Endothelial cell of umbilical vein (primary cell): ENCODE data around the gene TOMM34. TPM values are rescaled to one million over a fixed set of nuclear protein-coding genes. Genes with fewer than 3 reads are reported as not detected.

Experiments
- BruUV-seq: library from RNA; stranded (reverse); fragments of 400-500 nt; replicated peaks from 2 replicates; lab custom pipeline; 2021; lab: Mats Ljungman, UMichigan
- CTCF ChIA-PET: fragments of 300-600, 350-600 bp; sonication (Branson Sonifier 250); formaldehyde crosslinking; loops from one replicate; lab custom pipeline; 2021; ENCODE audit warnings: antibody characterized with exemption, inconsistent platforms; lab: Charles Lee
- POLR2A ChIA-PET: fragments of 300-600, 350-600 bp; sonication (Branson Sonifier 250); formaldehyde crosslinking; loops from one replicate; lab custom pipeline; 2021; ENCODE audit warnings: antibody characterized with exemption, inconsistent platforms; lab: Charles Lee
- DNase-seq: peaks from one replicate; pipeline ENCODE4 v3.0.0-alpha.2; 2011; ENCODE audit warnings: low read depth, low spot score
- FAIRE-seq: peaks from 2 replicates; lab custom pipeline; 2011; peaks lifted over from hg19 to GRCh38; lab: Jason Lieb, UNC
- H2AFZ ChIP-seq: 2 replicates; pipeline ENCODE4 v1.6.0; 2012; ENCODE audit warnings: low read depth, low read length, control low read depth, inconsistent platforms
- H3K27ac ChIP-seq: 2 replicates; pipeline ENCODE4 v1.5.1; 2011; ENCODE audit warnings: low read depth, mild to moderate bottlenecking, control low read depth, low read length, moderate library complexity; ENCODE audit not compliant: insufficient read depth
- H3K27me3 ChIP-seq, 2 experiments: 2 replicates each; pipeline versions ENCODE4 v1.6.0 to v1.6.1; 2011; ENCODE audit warnings: low read length in 2 of 2, mixed read lengths in 1 of 2; ENCODE audit not compliant: control insufficient read depth in 2 of 2, insufficient read depth in 2 of 2
- H3K36me3 ChIP-seq, 2 experiments: 2 replicates in 1 of 2; 3 replicates in 1 of 2; pipeline ENCODE4 v1.5.1; 2011; ENCODE audit warnings: low read length in 2 of 2, mild to moderate bottlenecking in 1 of 2, moderate library complexity in 1 of 2; ENCODE audit not compliant: control insufficient read depth in 2 of 2, insufficient read depth in 2 of 2; ENCODE audit errors: extremely low read depth in 1 of 2
- H3K4me1 ChIP-seq: 3 replicates; pipeline ENCODE4 v1.5.1; 2011; ENCODE audit warnings: mild to moderate bottlenecking, low read length; ENCODE audit not compliant: control insufficient read depth, insufficient read depth; ENCODE audit errors: extremely low read depth
- H3K4me2 ChIP-seq: 2 replicates; pipeline ENCODE4 v1.6.1; 2011; ENCODE audit warnings: low read length, control low read depth, mixed read lengths; ENCODE audit not compliant: insufficient read depth
- H3K4me3 ChIP-seq, 3 experiments: fragments of 200-600 bp in 1 of 3; sonication (generic), shearing (Covaris generic) in 1 of 3; replicated peaks in 1 of 3; 2 replicates each; pipeline ENCODE4 v1.5.1; 2011 to 2016; ENCODE audit warnings: control low read depth in 3 of 3, low read length in 3 of 3, mild to moderate bottlenecking in 2 of 3, inconsistent platforms in 1 of 3, low read depth in 1 of 3, moderate library complexity in 1 of 3; ENCODE audit not compliant: insufficient read depth in 1 of 3
- H3K79me2 ChIP-seq: 2 replicates; pipeline ENCODE4 v1.6.0; 2012; ENCODE audit warnings: low read length, inconsistent platforms; ENCODE audit not compliant: control insufficient read depth, insufficient read depth
- H3K9ac ChIP-seq: replicated peaks from 2 replicates; pipeline ENCODE3; 2011; ENCODE audit warnings: low read length, control low read depth; ENCODE audit not compliant: insufficient read depth; ENCODE audit errors: extremely low read depth
- H3K9me1 ChIP-seq: replicated peaks from 3 replicates; pipeline ENCODE4 v1.6.0; 2011; ENCODE audit warnings: mild to moderate bottlenecking, low read length; ENCODE audit not compliant: control insufficient read depth, insufficient read depth; ENCODE audit errors: extremely low read depth
- H3K9me3 ChIP-seq: replicated peaks from 2 replicates; pipeline ENCODE4 v1.5.1; 2012; ENCODE audit warnings: low read length, inconsistent platforms; ENCODE audit not compliant: control insufficient read depth, insufficient read depth
- H4K20me1 ChIP-seq: replicated peaks from 2 replicates; pipeline ENCODE3; 2011; ENCODE audit warnings: mild to moderate bottlenecking, low read length; ENCODE audit not compliant: control insufficient read depth, insufficient read depth; ENCODE audit errors: extremely low read depth
- CTCF ChIP-seq, 2 donors: IDR thresholded peaks; 1 replicate in 1 of 2; 2 replicates in 1 of 2; pipeline ENCODE4 v1.5.1; 2011; ENCODE audit warnings: low read length in 2 of 2, mild to moderate bottlenecking in 2 of 2, moderate library complexity in 2 of 2, control low read depth in 1 of 2, inconsistent platforms in 1 of 2, low read depth in 1 of 2; ENCODE audit not compliant: insufficient read depth in 1 of 2; ENCODE audit errors: extremely low read depth in 1 of 2
- FOS ChIP-seq: IDR thresholded peaks from 2 replicates; pipeline ENCODE4 v1.6.1; 2011; ENCODE audit warnings: mild to moderate bottlenecking, low read length, moderate library complexity, borderline replicate concordance; ENCODE audit not compliant: insufficient read depth
- GATA2 ChIP-seq: IDR thresholded peaks from 2 replicates; pipeline ENCODE4 v1.7.0; 2011; ENCODE audit warnings: low read depth, mild to moderate bottlenecking, moderate library complexity, mixed read lengths, low read length; ENCODE audit not compliant: insufficient read length, insufficient read depth
- MAX ChIP-seq: IDR thresholded peaks from 2 replicates; pipeline ENCODE4 v1.6.1; 2011; ENCODE audit not compliant: insufficient read depth, insufficient read length
- MYC ChIP-seq: IDR thresholded peaks from one replicate; pipeline ENCODE4 v1.6.1; 2011; ENCODE audit warnings: mild to moderate bottlenecking, low read depth, low read length
- POLR2AphosphoS5 ChIP-seq: IDR thresholded peaks from 2 replicates; pipeline ENCODE4 v1.6.1; 2012; ENCODE audit warnings: low read depth, mild to moderate bottlenecking, control low read depth, low read length, moderate library complexity; ENCODE audit not compliant: insufficient read depth
- dilution Hi-C: fragments of 300-500 bp; cut with MboI; formaldehyde crosslinking; loops from one replicate; pipeline ENCODE4 v1.15.0; 2019; ENCODE audit warnings: low sequenced_read_pairs; ENCODE audit not compliant: extremely low pct_ligation_motif_present
- intact Hi-C: fragments of 100-400 bp; cut with micrococcal nuclease; formaldehyde crosslinking; loops from one replicate; pipeline ENCODE4 v1.10.0; 2022
- polyA plus RNA-seq, 4 experiments: library from polyadenylated mRNA; depleted of rRNA in 3 of 4; stranded (reverse) in 3 of 4; unstranded in 1 of 4; fragments of >200 nt; gene quantifications; 2 replicates each; pipeline versions ENCODE4 v1.2.1 to v1.2.3, GENCODE V29; 2011 to 2012; ENCODE audit warnings: missing spikeins in 1 of 4
- total RNA-seq: library from RNA; stranded (reverse); gene quantifications from 2 replicates; pipeline ENCODE4 v1.2.3, GENCODE V29; 2021

TOMM34 gene
- total and polyA plus RNA-seq, 2 donors (not counting 3 experiments of a cell fraction or from before 2014, with no cell fraction given), result 36.3 to 44.2 TPM

- CTCF ChIA-PET, result interaction anchor here (0.6 kb wide), 1 partner anchor 373 kb away, joined by 5 read pairs; no protein-coding TSS in a partner anchor
- dilution Hi-C loops, result no loop called here
Measured at GRCh38 chr20:44921447-44921846, 38.8 kb downstream of the TOMM34 start.

More at GRCh38 chr20:44921447-44921846, 38.8 kb downstream of the TOMM34 start:
- DNase-seq (no peak), FAIRE-seq (no peak)
- BruUV-seq, result no TSS peak
- Histone ChIP-seq H3K27ac (no peak overlapping the region), H3K36me3 (no peaks in the 10 kb centered on the region), H2AFZ (no peak overlapping the region), H4K20me1 (no peaks in the 10 kb centered on the region), H3K9me1 (no peaks in the 10 kb centered on the region), H3K9ac (no peak overlapping the region), H3K4me1 (no peaks in the 10 kb centered on the region), H3K27me3 (no peaks in the 10 kb centered on the region), H3K9me3 (no peaks in the 10 kb centered on the region), H3K79me2 (no peaks in the 10 kb centered on the region), H3K4me2 (no peak overlapping the region), H3K4me3 (no peak overlapping the region)
- intact Hi-C loops, result no loop called here
- POLR2A ChIA-PET, result no interaction called here
- TF ChIP-seq POLR2AphosphoS5, result no peak
- no peak for TF ChIP-seq MYC
- TF ChIP-seq GATA2, result no peak
- no peak for TF ChIP-seq CTCF (IDR thresholded peaks at IDR 0.05; ENCODE audit: extremely low read depth in 1 of 2, insufficient read depth in 1 of 2, low read depth in 1 of 2, low read length in 2 of 2)
- TF ChIP-seq MAX, result no peak
- no peak for TF ChIP-seq FOS
